Keratinocyte (primary cell): ENCODE results near the gene CKAP4. TPM values are rescaled to one million over a fixed set of nuclear protein-coding genes. Genes with fewer than 3 reads are reported as not detected.

Experiments used
- DNase-seq: peaks from one replicate; pipeline ENCODE4 v3.0.0-alpha.2; 2011; ENCODE audit warnings: low read depth, missing footprints, low spot score
- FAIRE-seq: peaks from 2 replicates; lab custom pipeline; 2011; peaks lifted over from hg19 to GRCh38; lab: Jason Lieb, UNC
- H2AFZ ChIP-seq: 2 replicates; pipeline ENCODE4 v1.6.0; 2012; ENCODE audit warnings: low read length, control low read depth, inconsistent platforms; ENCODE audit not compliant: control insufficient read depth
- H3K27ac ChIP-seq: 2 replicates; pipeline ENCODE4 v1.5.1; 2011; ENCODE audit warnings: low read length; ENCODE audit not compliant: control insufficient read depth, insufficient read depth
- H3K27me3 ChIP-seq: 3 replicates; pipeline ENCODE4 v1.6.0; 2011; ENCODE audit warnings: low read length; ENCODE audit not compliant: control insufficient read depth, insufficient read depth; ENCODE audit errors: extremely low read depth
- H3K36me3 ChIP-seq, 2 experiments: 2 replicates in 1 of 2; 3 replicates in 1 of 2; pipeline ENCODE4 v1.5.1; 2011; ENCODE audit warnings: low read length in 2 of 2, mild to moderate bottlenecking in 1 of 2; ENCODE audit not compliant: control insufficient read depth in 2 of 2, insufficient read depth in 2 of 2; ENCODE audit errors: extremely low read depth in 1 of 2
- H3K4me1 ChIP-seq: 3 replicates; pipeline ENCODE4 v1.5.1; 2011; ENCODE audit warnings: low read length; ENCODE audit not compliant: control insufficient read depth, insufficient read depth; ENCODE audit errors: extremely low read depth
- H3K4me2 ChIP-seq: 3 replicates; pipeline ENCODE4 v1.6.0; 2011; ENCODE audit warnings: low read depth, low read length; ENCODE audit not compliant: control insufficient read depth, insufficient read depth; ENCODE audit errors: extremely low read depth
- H3K4me3 ChIP-seq, 3 experiments: fragments of 200-600 bp in 1 of 3; sonication (generic) in 1 of 3; 2 replicates in 2 of 3; 3 replicates in 1 of 3; pipeline ENCODE4 v1.5.1; 2011 to 2016; ENCODE audit warnings: low read length in 3 of 3, mild to moderate bottlenecking in 3 of 3, control low read depth in 2 of 3, inconsistent platforms in 1 of 3, low read depth in 1 of 3, mixed read lengths in 1 of 3, mixed run types in 1 of 3, moderate library complexity in 1 of 3; ENCODE audit not compliant: control insufficient read depth in 2 of 3, insufficient read depth in 2 of 3; ENCODE audit errors: extremely low read depth in 1 of 3
- H3K79me2 ChIP-seq: 2 replicates; pipeline ENCODE4 v1.6.0; 2012; ENCODE audit warnings: low read length; ENCODE audit not compliant: control insufficient read depth, insufficient read depth
- H3K9ac ChIP-seq: 3 replicates; pipeline ENCODE4 v1.6.0; 2011; ENCODE audit warnings: low read length; ENCODE audit not compliant: control insufficient read depth, insufficient read depth; ENCODE audit errors: extremely low read depth
- H3K9me1 ChIP-seq: 3 replicates; pipeline ENCODE4 v1.6.0; 2011; ENCODE audit warnings: low read length; ENCODE audit not compliant: control insufficient read depth, insufficient read depth; ENCODE audit errors: extremely low read depth
- H3K9me3 ChIP-seq: 2 replicates; pipeline ENCODE4 v1.5.1; 2012; ENCODE audit warnings: low read depth, low read length; ENCODE audit not compliant: control insufficient read depth
- H4K20me1 ChIP-seq: 3 replicates; pipeline ENCODE4 v1.6.0; 2011; ENCODE audit warnings: low read length; ENCODE audit not compliant: control insufficient read depth, insufficient read depth; ENCODE audit errors: extremely low read depth
- EZH2 ChIP-seq: IDR thresholded peaks from one replicate; pipeline ENCODE4 v1.6.1; 2012; ENCODE audit warnings: inconsistent platforms, mild to moderate bottlenecking, low read length, moderate library complexity
- dilution Hi-C: fragments of 300-500 bp; cut with MboI; formaldehyde crosslinking; loops from one replicate; pipeline ENCODE4 v1.7.0; 2020; ENCODE audit warnings: low sequenced_read_pairs; ENCODE audit not compliant: extremely low pct_ligation_motif_present
- polyA plus RNA-seq, 5 experiments: library from polyadenylated mRNA; depleted of rRNA in 3 of 5; stranded (reverse) in 3 of 5; stranded (forward) in 1 of 5; unstranded in 1 of 5; fragments of >200 nt; gene quantifications; 1 replicate in 1 of 5; 2 replicates in 3 of 5; 3 replicates in 1 of 5; pipeline versions ENCODE4 v1.2.1 to v1.2.3, GENCODE V29; 2011 to 2012; ENCODE audit warnings: missing spikeins in 2 of 5, low read depth in 1 of 5, low replicate concordance in 1 of 5
- TF ChIP-seq, protein P1 (sequence below), 3 experiments: IDR thresholded peaks in 1 of 3; conservative IDR thresholded peaks in 1 of 3; optimal IDR thresholded peaks in 1 of 3; 2 replicates in 2 of 3; 3 replicates in 1 of 3; pipeline versions ENCODE3 to v1.5.1; 2011; ENCODE audit warnings: low read length in 3 of 3, mild to moderate bottlenecking in 3 of 3, moderate library complexity in 2 of 3, control low read depth in 1 of 3, inconsistent platforms in 1 of 3; ENCODE audit not compliant: insufficient read depth in 2 of 3; ENCODE audit errors: extremely low read depth in 1 of 3

Gene CKAP4
- polyA plus RNA-seq, 1 donor (not counting 4 experiments of a cell fraction or from before 2014, with no cell fraction given) = 84.5 TPM

DNA sequence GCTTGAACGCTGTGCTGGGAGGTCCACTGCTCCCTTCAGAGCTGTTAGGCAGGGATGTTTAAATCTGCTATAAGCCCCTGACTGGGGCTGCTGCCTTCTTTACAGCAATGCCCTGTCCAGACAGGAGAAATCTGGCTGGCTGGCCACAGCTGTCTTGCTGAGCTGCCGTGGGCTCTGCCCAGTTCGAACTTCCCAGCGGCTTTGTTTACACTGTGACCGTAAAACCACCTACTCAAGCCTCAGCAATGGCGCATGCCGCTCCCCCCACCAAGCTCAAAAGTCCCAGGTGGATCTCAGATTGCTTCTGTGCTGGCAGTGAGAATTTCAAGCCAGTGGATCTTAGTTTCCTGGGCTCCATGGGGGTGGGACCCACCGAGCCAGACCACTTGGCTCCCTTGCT lies 35.8 kb downstream of the CKAP4 start:
- H3K27me3 ChIP-seq = peaks cover 8% of the 10 kb centered on the region
- DNase-seq = no peak

DNA sequence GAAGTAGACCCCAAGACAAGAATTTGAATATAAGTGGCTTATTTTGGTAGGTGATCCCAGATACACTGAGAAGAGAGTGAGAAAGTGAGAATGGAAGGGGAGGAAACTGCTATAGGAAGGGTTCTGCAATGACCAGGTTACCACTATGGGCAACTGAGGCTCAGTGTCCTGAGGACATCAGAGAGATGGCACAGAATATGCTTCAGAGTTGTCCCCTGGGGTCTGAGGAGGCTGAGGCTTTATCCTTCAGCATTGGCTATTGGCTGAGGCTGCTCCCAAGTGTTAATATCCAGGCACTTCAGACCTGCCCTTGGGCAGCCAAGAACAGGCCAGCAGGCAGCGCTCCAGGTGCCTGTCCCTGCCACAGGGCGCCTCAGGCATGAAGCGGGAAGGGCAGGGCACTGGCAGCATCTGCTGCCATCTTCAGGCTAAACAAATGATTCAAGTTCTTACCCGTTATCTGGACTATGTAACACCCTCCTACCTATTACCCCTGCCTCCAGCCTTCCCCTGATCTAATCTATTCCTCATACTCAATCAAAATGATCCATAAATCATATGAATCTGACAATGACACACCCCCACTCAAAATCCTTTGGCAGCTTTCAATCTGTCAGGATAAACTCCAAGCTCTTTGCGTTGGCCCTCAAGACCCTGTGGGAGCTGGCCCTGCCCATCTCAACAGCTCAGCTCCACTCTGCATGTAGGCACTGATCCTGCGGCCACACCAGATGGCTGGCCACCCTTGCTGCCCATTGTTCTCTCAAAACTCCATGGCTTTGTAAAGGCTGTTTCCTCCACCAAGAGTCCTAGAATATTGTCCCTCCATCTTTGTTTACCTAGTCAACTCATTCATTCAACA lies 42.4 kb downstream of the CKAP4 start:
- Histone ChIP-seq H3K27ac (no peak overlapping the region), H3K9me1 (no peaks in the 10 kb centered on the region), H3K9ac (no peak overlapping the region), H3K79me2 (no peaks in the 10 kb centered on the region), H4K20me1 (no peaks in the 10 kb centered on the region), H3K36me3 (no peaks in the 10 kb centered on the region), H3K4me1 (no peaks in the 10 kb centered on the region), H3K4me2 (no peak overlapping the region), H3K9me3 (no peaks in the 10 kb centered on the region), H2AFZ (no peak overlapping the region), H3K27me3 (no peaks in the 10 kb centered on the region), H3K4me3 (no peak overlapping the region)
- DNase-seq = no peak
- dilution Hi-C loops = no loop called here
- TF ChIP-seq, protein P1, sequence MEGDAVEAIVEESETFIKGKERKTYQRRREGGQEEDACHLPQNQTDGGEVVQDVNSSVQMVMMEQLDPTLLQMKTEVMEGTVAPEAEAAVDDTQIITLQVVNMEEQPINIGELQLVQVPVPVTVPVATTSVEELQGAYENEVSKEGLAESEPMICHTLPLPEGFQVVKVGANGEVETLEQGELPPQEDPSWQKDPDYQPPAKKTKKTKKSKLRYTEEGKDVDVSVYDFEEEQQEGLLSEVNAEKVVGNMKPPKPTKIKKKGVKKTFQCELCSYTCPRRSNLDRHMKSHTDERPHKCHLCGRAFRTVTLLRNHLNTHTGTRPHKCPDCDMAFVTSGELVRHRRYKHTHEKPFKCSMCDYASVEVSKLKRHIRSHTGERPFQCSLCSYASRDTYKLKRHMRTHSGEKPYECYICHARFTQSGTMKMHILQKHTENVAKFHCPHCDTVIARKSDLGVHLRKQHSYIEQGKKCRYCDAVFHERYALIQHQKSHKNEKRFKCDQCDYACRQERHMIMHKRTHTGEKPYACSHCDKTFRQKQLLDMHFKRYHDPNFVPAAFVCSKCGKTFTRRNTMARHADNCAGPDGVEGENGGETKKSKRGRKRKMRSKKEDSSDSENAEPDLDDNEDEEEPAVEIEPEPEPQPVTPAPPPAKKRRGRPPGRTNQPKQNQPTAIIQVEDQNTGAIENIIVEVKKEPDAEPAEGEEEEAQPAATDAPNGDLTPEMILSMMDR (optimal IDR thresholded peaks at IDR 0.05 in 1 of 3, IDR thresholded peaks at IDR 0.05 in 1 of 3, conservative IDR thresholded peaks at IDR 0.05 in 1 of 3; ENCODE audit: extremely low read depth in 1 of 3, insufficient read depth in 2 of 3, low read length in 3 of 3) = peak; percentile 22 to 75 (median 56)
- no peak for TF ChIP-seq EZH2
- no peak for FAIRE-seq

More for the DNA sequence above, 35.8 kb downstream of the CKAP4 start:
- no peak for FAIRE-seq
- Histone ChIP-seq H3K27ac (no peak overlapping the region), H3K4me3 (no peak overlapping the region), H3K9me3 (no peaks in the 10 kb centered on the region), H3K4me1 (no peaks in the 10 kb centered on the region), H2AFZ (no peak overlapping the region), H3K4me2 (no peak overlapping the region), H3K9ac (no peak overlapping the region), H3K36me3 (no peaks in the 10 kb centered on the region), H3K9me1 (no peaks in the 10 kb centered on the region), H4K20me1 (no peaks in the 10 kb centered on the region), H3K79me2 (no peaks in the 10 kb centered on the region)
- TF ChIP-seq, protein P1 (optimal IDR thresholded peaks at IDR 0.05 in 1 of 3, IDR thresholded peaks at IDR 0.05 in 1 of 3, conservative IDR thresholded peaks at IDR 0.05 in 1 of 3; ENCODE audit: extremely low read depth in 1 of 3, insufficient read depth in 2 of 3, low read length in 3 of 3) = no peak
- TF ChIP-seq EZH2 = no peak
- dilution Hi-C loops = no loop called here
